Esophagus squamous epithelium (tissue), 4 donors: ENCODE measurements around the gene HEBP1.

Source experiments
- POLR2A ChIP-seq, 4 donors: fragments of 450-650 bp; IDR thresholded peaks; one replicate each; pipeline ENCODE4 v1.6.1; 2017; ENCODE audit warnings: antibody characterized with exemption in 4 of 4, mild to moderate bottlenecking in 4 of 4, moderate library complexity in 3 of 4
- TF ChIP-seq, protein P1 (sequence below), 6 experiments: fragments of 450-650 bp in 4 of 6; fragments of 200-600 bp in 2 of 6; sonication (generic) in 2 of 6; IDR thresholded peaks; one replicate each; pipeline ENCODE4 v1.5.1; 2016 to 2019; ENCODE audit warnings: antibody characterized with exemption in 6 of 6, mild to moderate bottlenecking in 4 of 6, moderate library complexity in 4 of 6

DNA sequence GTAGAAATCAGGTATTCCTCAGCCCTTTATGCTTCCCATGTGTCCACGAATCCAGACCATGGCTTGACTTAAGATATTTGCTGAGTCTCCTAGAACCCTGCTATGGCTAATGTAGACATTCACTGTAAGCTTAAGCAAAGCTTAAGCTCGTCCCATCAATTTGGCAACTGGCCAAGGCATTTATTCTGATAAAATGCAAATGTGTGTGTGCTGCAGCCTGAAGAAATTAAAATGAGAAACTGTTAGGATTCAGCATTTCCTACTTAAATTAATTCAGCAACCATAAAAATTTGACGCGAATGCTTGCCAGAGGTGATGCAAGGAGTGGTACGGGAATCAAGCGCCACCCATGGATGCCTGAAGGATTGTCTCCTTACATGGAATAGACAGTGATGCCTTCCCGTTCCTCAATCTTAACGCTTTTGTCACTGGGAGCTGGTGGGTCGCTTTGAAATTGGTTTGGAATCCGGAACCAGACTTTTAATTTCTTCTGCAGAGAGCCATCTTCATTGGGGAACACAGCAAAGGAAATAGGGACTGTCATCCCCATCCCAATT, 13.2 kb downstream of the HEBP1 start:
- TF ChIP-seq, protein P1, sequence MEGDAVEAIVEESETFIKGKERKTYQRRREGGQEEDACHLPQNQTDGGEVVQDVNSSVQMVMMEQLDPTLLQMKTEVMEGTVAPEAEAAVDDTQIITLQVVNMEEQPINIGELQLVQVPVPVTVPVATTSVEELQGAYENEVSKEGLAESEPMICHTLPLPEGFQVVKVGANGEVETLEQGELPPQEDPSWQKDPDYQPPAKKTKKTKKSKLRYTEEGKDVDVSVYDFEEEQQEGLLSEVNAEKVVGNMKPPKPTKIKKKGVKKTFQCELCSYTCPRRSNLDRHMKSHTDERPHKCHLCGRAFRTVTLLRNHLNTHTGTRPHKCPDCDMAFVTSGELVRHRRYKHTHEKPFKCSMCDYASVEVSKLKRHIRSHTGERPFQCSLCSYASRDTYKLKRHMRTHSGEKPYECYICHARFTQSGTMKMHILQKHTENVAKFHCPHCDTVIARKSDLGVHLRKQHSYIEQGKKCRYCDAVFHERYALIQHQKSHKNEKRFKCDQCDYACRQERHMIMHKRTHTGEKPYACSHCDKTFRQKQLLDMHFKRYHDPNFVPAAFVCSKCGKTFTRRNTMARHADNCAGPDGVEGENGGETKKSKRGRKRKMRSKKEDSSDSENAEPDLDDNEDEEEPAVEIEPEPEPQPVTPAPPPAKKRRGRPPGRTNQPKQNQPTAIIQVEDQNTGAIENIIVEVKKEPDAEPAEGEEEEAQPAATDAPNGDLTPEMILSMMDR (IDR thresholded peaks at IDR 0.05) = no peak
- no peak for TF ChIP-seq POLR2A (IDR thresholded peaks at IDR 0.05)
